ENCODE results near the gene TAF5.

DNA sequence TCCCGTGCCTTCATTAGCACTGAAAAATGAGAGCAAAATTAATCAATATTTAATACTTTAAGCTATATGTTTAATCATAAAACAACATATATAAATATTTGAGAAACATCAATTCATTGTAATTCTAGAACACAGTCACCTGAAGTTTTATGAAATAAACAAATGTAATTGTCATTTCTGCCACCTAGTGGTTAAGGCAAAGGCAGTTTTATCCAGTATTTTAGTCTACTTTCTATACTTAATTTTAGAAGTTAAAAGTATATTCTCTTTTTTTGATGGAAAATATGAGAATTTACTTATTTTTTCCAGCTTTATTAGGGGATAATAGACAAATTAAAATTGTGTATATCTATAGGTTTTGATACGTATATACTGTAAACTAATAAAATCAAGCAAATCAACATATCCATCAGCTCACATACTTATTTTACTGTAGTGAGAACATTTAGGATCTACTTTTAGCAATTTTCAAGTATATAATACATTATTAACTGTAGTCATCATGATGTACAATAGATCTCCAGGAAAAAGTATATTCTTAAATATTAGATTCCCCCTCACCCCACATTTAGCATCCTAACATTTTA is 33.7 kb upstream of the TAF5 start:
- TF ChIP-seq POLR2AphosphoS5 (IDR thresholded peaks at IDR 0.05; ENCODE audit: borderline replicate concordance, low read depth, low read length) (no peak), EZH2 (IDR thresholded peaks at IDR 0.05) (no peak)

Data from SK-N-MC (cell line).